GM10266 (cell line): ENCODE results near the gene THSD4.

Experiments used
- DNase-seq: peaks from one replicate; pipeline ENCODE4 v3.0.0; 2012; ENCODE audit errors: extremely low spot score
- TF ChIP-seq, protein P1 (sequence below): IDR thresholded peaks from 2 replicates; pipeline ENCODE4 v1.5.1; 2012; ENCODE audit warnings: mild to moderate bottlenecking, low read depth; ENCODE audit not compliant: control insufficient read depth, insufficient read depth; ENCODE audit errors: missing control alignments

The THSD4 gene

DNA sequence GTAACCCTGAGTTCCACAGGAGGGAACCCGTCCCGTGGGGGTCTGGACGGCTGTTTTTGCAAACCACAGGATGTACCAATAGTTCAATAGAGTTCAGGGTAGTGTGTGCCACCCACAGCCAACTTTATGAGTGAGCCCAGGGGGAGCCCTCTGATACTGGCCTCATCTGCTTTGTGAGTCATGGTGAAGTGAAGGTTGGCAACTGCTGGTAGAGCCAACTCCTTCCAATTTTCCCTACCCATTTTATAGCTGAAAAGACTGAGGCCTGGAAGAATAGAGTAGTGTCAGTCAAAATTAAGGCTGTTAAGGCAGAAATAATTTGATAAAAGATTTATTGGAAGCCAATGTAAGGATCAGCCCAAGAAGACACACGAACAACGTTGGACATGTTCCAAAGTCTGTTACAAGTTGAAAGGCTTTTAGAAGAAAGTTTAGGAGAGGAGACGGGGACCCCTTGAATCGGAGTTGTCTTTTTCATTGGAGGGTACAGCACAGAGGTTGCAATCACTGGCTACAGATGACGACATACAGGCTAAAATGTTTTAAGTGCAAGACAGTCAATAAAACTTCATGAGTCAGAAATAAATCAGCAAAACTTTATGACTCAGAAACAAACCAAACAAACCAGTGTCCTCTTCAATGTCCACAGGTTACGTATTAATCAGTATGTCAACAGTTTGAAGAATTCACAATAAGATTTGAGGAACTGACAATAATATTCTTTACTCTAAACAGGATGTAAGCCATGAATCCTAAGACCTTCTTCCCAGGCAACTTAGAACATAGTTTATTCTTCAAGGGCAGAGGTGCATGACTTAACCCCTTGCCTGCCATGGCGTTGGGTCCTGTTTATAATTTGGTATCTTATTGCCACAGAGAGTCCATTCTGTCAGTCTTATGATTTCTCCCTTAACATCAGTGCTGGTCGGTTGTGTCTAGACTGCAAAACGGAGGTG is 632.1 kb downstream of the THSD4 start:
- TF ChIP-seq, protein P1, sequence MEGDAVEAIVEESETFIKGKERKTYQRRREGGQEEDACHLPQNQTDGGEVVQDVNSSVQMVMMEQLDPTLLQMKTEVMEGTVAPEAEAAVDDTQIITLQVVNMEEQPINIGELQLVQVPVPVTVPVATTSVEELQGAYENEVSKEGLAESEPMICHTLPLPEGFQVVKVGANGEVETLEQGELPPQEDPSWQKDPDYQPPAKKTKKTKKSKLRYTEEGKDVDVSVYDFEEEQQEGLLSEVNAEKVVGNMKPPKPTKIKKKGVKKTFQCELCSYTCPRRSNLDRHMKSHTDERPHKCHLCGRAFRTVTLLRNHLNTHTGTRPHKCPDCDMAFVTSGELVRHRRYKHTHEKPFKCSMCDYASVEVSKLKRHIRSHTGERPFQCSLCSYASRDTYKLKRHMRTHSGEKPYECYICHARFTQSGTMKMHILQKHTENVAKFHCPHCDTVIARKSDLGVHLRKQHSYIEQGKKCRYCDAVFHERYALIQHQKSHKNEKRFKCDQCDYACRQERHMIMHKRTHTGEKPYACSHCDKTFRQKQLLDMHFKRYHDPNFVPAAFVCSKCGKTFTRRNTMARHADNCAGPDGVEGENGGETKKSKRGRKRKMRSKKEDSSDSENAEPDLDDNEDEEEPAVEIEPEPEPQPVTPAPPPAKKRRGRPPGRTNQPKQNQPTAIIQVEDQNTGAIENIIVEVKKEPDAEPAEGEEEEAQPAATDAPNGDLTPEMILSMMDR, result no peak
- DNase-seq, result no peak

GRCh38 chr15:71748293-71748718 is 633.0 kb downstream of the THSD4 start:
- TF ChIP-seq, protein P1, result no peak
- DNase-seq, result no peak

DNA sequence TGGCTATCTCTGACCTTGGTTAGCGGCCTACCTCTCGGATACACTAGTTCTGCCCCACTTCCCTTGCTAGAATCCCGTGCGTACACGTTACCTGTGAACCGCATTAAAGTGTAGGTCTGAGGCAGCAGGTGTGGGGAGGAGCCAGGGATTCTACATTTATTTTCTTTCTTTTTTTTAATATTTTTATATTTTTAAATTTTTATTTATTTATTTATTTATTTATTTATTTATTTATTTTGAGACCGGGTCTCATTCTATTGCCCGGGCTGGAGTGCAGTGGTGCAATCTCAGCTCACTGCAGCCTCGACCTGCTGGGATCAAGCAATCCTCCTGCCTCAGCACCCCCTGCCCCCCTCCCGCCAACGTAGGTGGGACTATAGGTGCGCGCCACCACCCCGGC is 634.2 kb downstream of the THSD4 start:
- DNase-seq, result no peak
- TF ChIP-seq, protein P1, result no peak

GRCh38 chr15:71752128-71752527 is 636.9 kb downstream of the THSD4 start:
- no peak for DNase-seq
- TF ChIP-seq, protein P1, result no peak

DNA sequence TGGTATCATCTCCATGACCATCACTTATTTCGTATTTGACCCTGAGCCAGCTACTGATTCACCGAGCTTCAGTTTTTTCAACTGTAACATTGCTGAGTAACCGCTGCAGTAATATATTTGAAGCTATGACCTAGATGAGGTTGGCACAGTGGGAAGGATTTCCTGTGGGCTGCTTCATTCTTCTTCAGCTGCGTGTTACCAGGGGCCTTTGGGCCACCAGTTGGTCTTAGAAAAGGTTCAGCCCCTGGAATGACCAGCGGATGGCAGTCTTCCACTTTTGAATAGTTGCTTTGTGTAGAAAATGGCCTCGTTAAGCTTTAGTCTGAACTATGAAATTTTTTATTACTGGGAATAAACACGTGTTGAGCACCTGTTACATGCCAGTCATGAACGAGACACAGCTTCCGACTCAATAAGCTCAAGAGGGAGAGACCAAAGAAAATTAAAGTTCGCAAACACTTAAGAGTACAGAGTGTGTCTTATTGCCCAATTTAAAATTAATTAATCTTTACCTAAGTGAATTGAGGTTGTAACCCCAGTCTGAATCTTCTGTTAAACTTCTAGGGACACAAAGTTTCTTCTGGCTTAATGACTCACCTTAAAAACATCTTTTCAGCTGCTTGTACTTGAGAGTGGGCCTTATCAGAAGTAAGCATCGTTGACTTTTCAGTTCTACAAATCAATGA is 637.5 kb downstream of the THSD4 start:
- peak; percentile 53 for DNase-seq
- TF ChIP-seq, protein P1, result peak; percentile 54

DNA sequence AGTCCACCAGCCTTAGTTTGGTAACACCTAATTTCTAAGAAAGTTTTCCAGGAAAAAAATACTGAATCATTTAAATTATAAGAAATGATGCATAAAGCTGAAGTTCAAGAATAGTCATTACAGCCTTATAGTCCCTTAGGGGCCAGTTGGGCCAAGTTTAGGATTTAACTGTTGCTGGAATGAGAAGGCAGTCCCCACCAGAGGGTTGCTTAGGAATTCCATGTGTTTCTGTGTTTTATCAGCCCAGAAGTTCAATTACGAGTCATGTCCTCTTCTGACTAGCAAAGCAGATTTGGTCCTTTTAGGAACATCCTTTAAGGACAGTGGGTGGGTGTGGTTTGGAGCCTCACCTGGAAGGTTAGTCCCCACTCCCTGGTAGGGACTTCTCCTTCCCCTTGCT is 638.1 kb downstream of the THSD4 start:
- DNase-seq, result no peak
- TF ChIP-seq, protein P1, result no peak
